GM23248 (cell line): ENCODE results near the gene LIMCH1.

Experiments
- EZH2 ChIP-seq: fragments of 200-600 bp; sonication (generic); IDR thresholded peaks from 2 replicates; pipeline ENCODE4 v1.6.1; 2018; ENCODE audit warnings: antibody characterized with exemption, mild to moderate bottlenecking; ENCODE audit not compliant: insufficient read depth, poor library complexity, severe bottlenecking
- EZH2phosphoT487 ChIP-seq: fragments of 200-600 bp; sonication (generic); IDR thresholded peaks from 2 replicates; pipeline ENCODE4 v1.6.1; 2018; ENCODE audit warnings: antibody characterized with exemption, moderate library complexity, mild to moderate bottlenecking, low read depth; ENCODE audit not compliant: insufficient read depth

- TF ChIP-seq EZH2 (no peak), EZH2phosphoT487 (no peak)
Measured at GRCh38 chr4:41579526-41579925, 41.6 kb downstream of the LIMCH1 start.
